AG09319 (cell line): ENCODE results near the gene ASPRV1.
"Not testable (repeated sequence)": the region's sequence is repeated elsewhere in the genome, so short reads cannot be mapped to it uniquely, and the experiment has no call there.

Experiments used
- DNase-seq: peaks from one replicate; pipeline ENCODE4 v3.0.0-alpha.2; 2010; ENCODE audit warnings: low read depth; ENCODE audit errors: extremely low read depth
- CTCF ChIP-seq: IDR thresholded peaks from 2 replicates; pipeline ENCODE4 v1.5.1; 2011; ENCODE audit warnings: low read depth, mild to moderate bottlenecking, inconsistent platforms, low read length, moderate library complexity

Gene ASPRV1

GRCh38 chr2:69957965-69958364, 3.5 kb downstream of the ASPRV1 start:
- DNase-seq: no peak

GRCh38 chr2:69956475-69956979, 4.9 kb downstream of the ASPRV1 start:
- no peak for TF ChIP-seq CTCF
- DNase-seq: no peak

More at GRCh38 chr2:69957965-69958364, 3.5 kb downstream of the ASPRV1 start:
- TF ChIP-seq CTCF: no peak

DNA sequence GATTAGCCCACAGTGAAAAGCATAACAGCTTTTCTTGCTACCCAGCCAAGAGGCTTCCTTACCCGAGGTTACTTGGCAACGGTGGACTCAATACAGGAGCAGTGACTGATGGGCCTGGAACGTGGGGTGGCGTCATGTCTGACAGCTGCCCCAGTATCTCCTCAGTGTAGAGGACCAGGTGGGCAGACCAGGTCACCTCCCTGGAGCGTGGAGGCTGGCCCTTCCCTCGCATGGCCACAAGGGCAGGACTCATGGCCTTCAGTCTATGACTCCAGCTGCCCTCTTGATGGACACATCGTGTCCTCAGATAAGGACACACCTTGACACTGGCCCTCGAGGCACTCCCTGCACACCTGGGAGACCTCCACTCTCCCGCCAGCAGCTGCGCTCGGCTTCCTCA, 6.4 kb downstream of the ASPRV1 start:
- no peak for TF ChIP-seq CTCF
- DNase-seq: no peak

GRCh38 chr2:69954084-69954483, 7.3 kb downstream of the ASPRV1 start:
- no peak for TF ChIP-seq CTCF
- no peak for DNase-seq

DNA sequence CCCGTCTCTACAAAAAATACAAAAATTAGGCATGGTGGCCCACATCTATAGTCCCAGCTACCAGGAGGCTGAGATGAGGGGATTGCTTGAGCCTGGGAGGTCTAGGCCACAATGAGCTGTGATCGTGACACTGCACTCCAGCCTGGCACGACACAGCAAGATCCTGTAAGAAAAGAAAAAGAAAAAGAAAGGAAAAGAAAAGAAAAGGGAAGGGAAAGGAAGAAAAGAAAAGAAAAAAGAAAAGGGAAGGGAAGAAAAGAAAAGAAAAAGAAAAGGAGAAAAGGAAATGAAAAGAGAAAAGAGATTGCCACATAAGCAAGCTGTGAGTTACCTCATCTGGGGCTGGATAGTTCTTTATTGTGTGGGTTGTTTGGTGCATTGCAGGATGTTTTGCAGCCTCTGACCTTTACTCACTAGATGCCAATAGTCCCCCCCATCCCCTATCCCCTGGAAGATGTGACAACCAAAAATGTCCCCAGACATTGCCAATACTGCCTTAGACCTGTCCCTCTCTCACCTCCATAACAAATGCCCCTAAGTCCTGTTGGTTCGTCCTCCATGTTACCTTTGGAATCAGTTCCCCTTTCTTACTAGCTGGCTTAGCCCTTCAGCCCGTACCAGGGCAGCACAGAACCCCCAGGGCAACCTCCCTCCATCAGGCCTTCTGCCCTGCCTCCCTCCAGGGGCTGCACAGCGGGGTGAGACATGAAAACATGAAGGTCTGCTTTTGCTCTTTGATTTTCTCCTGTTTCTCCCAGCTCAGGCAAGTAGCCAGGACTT, 8.9 kb downstream of the ASPRV1 start:
- no peak for DNase-seq
- no peak for TF ChIP-seq CTCF

DNA sequence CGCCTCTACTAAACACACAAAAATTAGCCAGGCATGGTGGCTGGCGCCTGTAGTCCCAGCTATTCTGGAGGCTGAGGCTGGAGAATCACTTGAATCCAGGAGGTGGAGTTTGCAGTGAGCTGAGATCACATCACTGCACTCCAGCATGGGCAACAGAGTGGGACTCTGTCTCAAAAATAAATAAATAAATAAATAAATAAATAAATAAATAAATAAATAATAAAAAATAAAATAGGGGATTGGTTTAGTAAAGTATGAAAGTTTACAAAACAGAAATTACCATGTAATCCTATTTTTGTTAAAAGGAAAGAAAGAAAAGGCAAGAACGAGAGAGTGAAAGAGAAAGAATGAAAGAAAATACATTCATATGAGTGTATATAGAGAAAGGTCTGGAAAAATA, 10.8 kb downstream of the ASPRV1 start:
- DNase-seq: not testable (repeated sequence)

GRCh38 chr2:69950241-69950640, 11.2 kb downstream of the ASPRV1 start:
- TF ChIP-seq CTCF: no peak
- DNase-seq: no peak
